ENCODE data around the gene IFT52.

Gene IFT52

GRCh38 chr20:43686820-43687219 lies 96.1 kb downstream of the IFT52 start:
- H3K9me3 ChIP-seq (ENCODE audit: control insufficient read depth, insufficient read depth, low read length) = no peaks in the 10 kb centered on the region
- H3K27ac ChIP-seq (ENCODE audit: low read depth, low read length) = no peak overlapping the region
- no peaks in the 10 kb centered on the region for H3K9me2 ChIP-seq (replicated peaks; ENCODE audit: control insufficient read depth, low read length)
- H3K79me2 ChIP-seq (ENCODE audit: control insufficient read depth, low read length) = peaks cover 62% of the 10 kb centered on the region
- no peak overlapping the region for H3K4me3 ChIP-seq (ENCODE audit: low read length)
- peaks cover 10% of the 10 kb centered on the region for H4K20me1 ChIP-seq (ENCODE audit: control insufficient read depth, insufficient read depth, low read depth, low read length)
- no peak for TF ChIP-seq CTCF (IDR thresholded peaks at IDR 0.05; ENCODE audit: low read depth, low read length, poor library complexity, severe bottlenecking)
- TF ChIP-seq EZH2phosphoT487 (IDR thresholded peaks at IDR 0.05; ENCODE audit: borderline replicate concordance, low read length) = no peak
- H3K27me3 ChIP-seq (ENCODE audit: control insufficient read depth, low read length) = no peaks in the 10 kb centered on the region
- H3F3A ChIP-seq (ENCODE audit: control insufficient read depth, insufficient read depth) = peaks cover 4% of the 10 kb centered on the region
- H3K4me2 ChIP-seq (ENCODE audit: low read length) = no peak overlapping the region
- H3K4me1 ChIP-seq (ENCODE audit: control insufficient read depth, low read length) = peaks cover 15% of the 10 kb centered on the region
- H3K36me3 ChIP-seq (ENCODE audit: control insufficient read depth, low read length) = peaks cover 84% of the 10 kb centered on the region

- Histone ChIP-seq H3K79me2 (ENCODE audit: control insufficient read depth, low read length) (peaks cover 59% of the 10 kb centered on the region), H3F3A (ENCODE audit: control insufficient read depth, insufficient read depth) (no peaks in the 10 kb centered on the region), H3K27me3 (ENCODE audit: control insufficient read depth, low read length) (no peaks in the 10 kb centered on the region), H3K4me1 (ENCODE audit: control insufficient read depth, low read length) (no peaks in the 10 kb centered on the region), H3K4me3 (ENCODE audit: low read length) (no peak overlapping the region), H3K4me2 (ENCODE audit: low read length) (no peak overlapping the region), H3K27ac (ENCODE audit: low read depth, low read length) (no peak overlapping the region), H3K9me3 (ENCODE audit: control insufficient read depth, insufficient read depth, low read length) (no peaks in the 10 kb centered on the region), H3K36me3 (ENCODE audit: control insufficient read depth, low read length) (peaks cover 83% of the 10 kb centered on the region), H3K9me2 (replicated peaks; ENCODE audit: control insufficient read depth, low read length) (no peaks in the 10 kb centered on the region), H4K20me1 (ENCODE audit: control insufficient read depth, insufficient read depth, low read depth, low read length) (peaks cover 3% of the 10 kb centered on the region; the same call in 1 of the 2 replicates)
- no peak for TF ChIP-seq EZH2phosphoT487 (IDR thresholded peaks at IDR 0.05; ENCODE audit: borderline replicate concordance, low read length)
- TF ChIP-seq CTCF (IDR thresholded peaks at IDR 0.05; ENCODE audit: low read depth, low read length, poor library complexity, severe bottlenecking) = no peak
Measured at GRCh38 chr20:43689165-43689564, 98.4 kb downstream of the IFT52 start.

- Histone ChIP-seq H3K79me2 (ENCODE audit: control insufficient read depth, low read length) (peaks cover 59% of the 10 kb centered on the region), H3K4me1 (ENCODE audit: control insufficient read depth, low read length) (no peaks in the 10 kb centered on the region), H3K27me3 (ENCODE audit: control insufficient read depth, low read length) (no peaks in the 10 kb centered on the region), H3K36me3 (ENCODE audit: control insufficient read depth, low read length) (peaks cover 86% of the 10 kb centered on the region), H3K27ac (ENCODE audit: low read depth, low read length) (no peak overlapping the region), H3K4me3 (ENCODE audit: low read length) (no peak overlapping the region), H4K20me1 (ENCODE audit: control insufficient read depth, insufficient read depth, low read depth, low read length) (peaks cover 3% of the 10 kb centered on the region; the same call in 1 of the 2 replicates), H3F3A (ENCODE audit: control insufficient read depth, insufficient read depth) (no peaks in the 10 kb centered on the region; the same call in 1 of the 2 replicates), H3K4me2 (ENCODE audit: low read length) (no peak overlapping the region), H3K9me3 (ENCODE audit: control insufficient read depth, insufficient read depth, low read length) (no peaks in the 10 kb centered on the region), H3K9me2 (replicated peaks; ENCODE audit: control insufficient read depth, low read length) (no peaks in the 10 kb centered on the region)
- no peak for TF ChIP-seq CTCF (IDR thresholded peaks at IDR 0.05; ENCODE audit: low read depth, low read length, poor library complexity, severe bottlenecking)
- TF ChIP-seq EZH2phosphoT487 (IDR thresholded peaks at IDR 0.05; ENCODE audit: borderline replicate concordance, low read length) = no peak
Measured at GRCh38 chr20:43690943-43691598, 100.3 kb downstream of the IFT52 start.

Measured in DOHH2 (cell line).